Heart right ventricle (tissue), 16 donors: Measurements from ENCODE around the gene NXF3. TPM values are rescaled to one million over a fixed set of nuclear protein-coding genes. Genes with fewer than 3 reads are reported as not detected.

Source experiments
- ATAC-seq, 8 donors: fragments of 200-7000 bp; cut with Tn5 transposase; one replicate each; pipeline ENCODE4 v1.9.1; 2020; ENCODE audit warnings: mild to moderate bottlenecking in 8 of 8, moderate library complexity in 8 of 8, moderate number of reproducible peaks in 1 of 8
- DNase-seq, 2 donors: peaks; one replicate each; pipeline ENCODE4 v3.0.0-alpha.2; 2020
- H3K27ac ChIP-seq, 10 donors: fragments of 200-600 bp; sonication (generic) in 2 of 10; one replicate each; pipeline versions ENCODE4 v1.5.0 to v1.8.0; 2020 to 2022; ENCODE audit warnings: mild to moderate bottlenecking in 3 of 10
- H3K27me3 ChIP-seq, 7 donors: fragments of 200-600 bp; one replicate each; pipeline ENCODE4 v1.8.0; 2021 to 2022; ENCODE audit warnings: mild to moderate bottlenecking in 2 of 7
- H3K36me3 ChIP-seq, 9 donors: fragments of 200-600 bp; sonication (generic) in 1 of 9; one replicate each; pipeline versions ENCODE4 v1.5.0 to v1.8.0; 2020 to 2022; ENCODE audit warnings: mild to moderate bottlenecking in 2 of 9
- H3K4me1 ChIP-seq, 9 donors: fragments of 200-600 bp; sonication (generic) in 1 of 9; one replicate each; pipeline versions ENCODE4 v1.5.0 to v1.8.0; 2020 to 2022; ENCODE audit warnings: mild to moderate bottlenecking in 4 of 9
- H3K4me3 ChIP-seq, 10 donors: fragments of 200-600 bp; sonication (generic) in 2 of 10; one replicate each; pipeline versions ENCODE4 v1.5.0 to v1.8.0; 2020 to 2022; ENCODE audit warnings: mild to moderate bottlenecking in 7 of 10, moderate library complexity in 2 of 10
- H3K9me3 ChIP-seq, 11 donors: fragments of 200-600 bp in 10 of 11; sonication (generic) in 2 of 11; one replicate each; pipeline versions ENCODE4 v1.5.0 to v1.8.0; 2013 to 2022; ENCODE audit warnings: mild to moderate bottlenecking in 2 of 11, control low read depth in 1 of 11, moderate library complexity in 1 of 11
- CTCF ChIP-seq, 9 donors: fragments of 200-600 bp; sonication (generic) in 2 of 9; IDR thresholded peaks; one replicate each; pipeline versions ENCODE4 v1.5.0 to v1.8.0; 2021 to 2022; ENCODE audit warnings: antibody characterized with exemption in 9 of 9, mild to moderate bottlenecking in 5 of 9, moderate library complexity in 1 of 9
- WGBS, 2 donors: extraction: QIAGEN DNeasy Blood & Tissue Kit; methylation state at CpG; one replicate each; pipeline ENCODE4 v1.1.7; 2013; ENCODE audit warnings: inconsistent platforms in 1 of 2; 5-methylcytosine and 5-hydroxymethylcytosine counted together
- intact Hi-C, 10 donors: fragments of 100-400 bp; cut with DNase I; formaldehyde crosslinking; loops; one replicate each; pipeline versions ENCODE4 v1.11.1 to v1.14.2; 2022
- polyA plus RNA-seq, 2 donors: library from polyadenylated mRNA; stranded (reverse); fragments of 200-250 nt; gene quantifications; one replicate each; pipeline ENCODE4 v1.2.3, GENCODE V29; 2013
- total RNA-seq, 10 donors: library from RNA; stranded (reverse); fragmentation: NEBNext Ultra II Directional in 3 of 10; extraction: Animal tissue kit (Norgen Biotek cat#: 25700) in 3 of 10; gene quantifications; one replicate each; pipeline versions ENCODE4 v1.2.1 to v1.2.4, GENCODE V29; 2021 to 2023
- donor health status: Arrhythmogenic right ventricular cardiomyopathy.
- donor health status: ischemic (EF 13 %, LVEDD 7.1; RV severe dilation, severe dysfunction).
- donor health status: healthy with polysubstance abuse.
- donor health status: DM: no; HTN: yes; CAD: no.
- donor health status: DM: no; HTN: no; CAD: no.
- donor health status: ischemic (EF 25% LVEDD 6.9; RV normal size, moderate dysfunction).
- donor health status: ischemic (EF 25% LVEDD 5.7; RV mildly dilated, moderate dysfunction).
- donor health status: healthy.
- donor health status: DM: yes; HTN: yes; CAD: no.
- donor health status: Ischemic cardiomyopathy.
- donor health status: ischemic (EF 35%, LVEDD 5.7; RV mildly dilated, moderate dysfunction).
- donor health status: nonischemic (EF 11% LVEDD 7.7; RV severe dilation, severe dysfunction).
- donor health status: DM: yes; HTN: yes; CAD: no.
- donor health status: PGD.
- donor health status: ischemic (EF 29% LVEDD 5.4; RV normal size, mild dysfunction).
- donor health status: nonischemic (EF 23%, LVEDD 6.1; RV moderate dilation, normal function).

Gene NXF3
- total and polyA plus RNA-seq, 12 donors: 0.10 to 1.3 (median 0.40) TPM; not detected in 4

- 71 to 81% methylated on average over 4 of the region's 4 CpGs for WGBS, 2 donors
Observed at GRCh38 chrX:103099691-103100090, 6.7 kb upstream of the NXF3 start.

DNA sequence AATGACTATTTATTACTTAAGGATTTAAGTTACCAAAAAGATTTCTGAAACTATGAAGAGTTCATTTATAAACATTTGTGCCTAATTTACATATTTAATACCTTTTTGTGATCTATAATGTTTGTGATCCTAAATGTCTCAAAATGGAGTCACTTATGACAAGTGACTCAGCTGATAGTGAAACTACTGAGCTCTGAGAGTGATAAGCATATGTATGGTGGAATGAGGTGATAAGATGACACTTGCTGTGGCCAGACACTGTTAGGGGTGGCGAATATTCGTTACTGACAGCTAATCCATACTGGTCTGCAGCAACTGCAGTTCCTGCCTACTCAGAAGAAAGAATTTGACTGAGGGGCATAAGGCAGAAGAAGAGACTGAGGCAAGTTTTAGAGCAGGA lies 5.5 kb upstream of the NXF3 start:
- intact Hi-C loops: no loop called here
- Histone ChIP-seq H3K9me3 (no peaks in the 10 kb centered on the region), H3K4me3 (no peak overlapping the region), H3K36me3 (no peaks in the 10 kb centered on the region), H3K4me1 (peaks cover 0 to 5% (median 0%) of the 10 kb centered on the region in 9 donors), H3K27me3 (peaks cover 0 to 14% (median 0%) of the 10 kb centered on the region in 7 donors), H3K27ac (no peak overlapping the region)
- no peak for TF ChIP-seq CTCF (IDR thresholded peaks at IDR 0.05)
- ATAC-seq (no peak), DNase-seq (no peak)
- 65 to 71% methylated on average over 2 of the region's 2 CpGs for WGBS, 2 donors

More at GRCh38 chrX:103099691-103100090, 6.7 kb upstream of the NXF3 start:
- Histone ChIP-seq H3K27ac (no peak overlapping the region), H3K36me3 (no peaks in the 10 kb centered on the region), H3K9me3 (no peaks in the 10 kb centered on the region), H3K4me3 (no peak overlapping the region), H3K27me3 (peaks cover 0 to 14% (median 0%) of the 10 kb centered on the region in 7 donors), H3K4me1 (peaks cover 0 to 5% (median 0%) of the 10 kb centered on the region in 9 donors)
- ATAC-seq: no peak
- TF ChIP-seq CTCF (IDR thresholded peaks at IDR 0.05): no peak
- intact Hi-C loops: no loop called here
- DNase-seq: no peak

DNA sequence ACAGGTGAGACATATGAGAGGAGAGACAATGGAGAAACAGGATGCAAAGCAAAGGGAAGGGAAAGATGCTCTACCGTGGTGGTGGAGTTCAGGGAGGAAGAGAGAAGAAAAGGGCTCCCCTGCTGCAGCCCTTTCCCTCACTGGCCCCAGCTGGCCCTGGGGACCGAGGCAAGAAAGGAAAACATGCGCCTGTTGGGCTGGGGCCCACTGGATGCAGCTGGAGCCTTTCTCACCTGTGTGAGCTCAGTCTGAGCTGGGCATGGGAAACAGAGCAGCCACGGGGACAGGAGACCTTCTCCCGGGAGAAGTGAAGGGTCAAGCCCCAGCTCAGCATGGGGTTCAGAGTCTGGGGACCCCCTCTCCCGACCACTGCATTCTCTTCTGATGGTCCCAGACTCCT lies 11.9 kb downstream of the NXF3 start:
- Histone ChIP-seq H3K27me3 (peaks cover 0 to 34% (median 0%) of the 10 kb centered on the region in 7 donors), H3K36me3 (no peaks in the 10 kb centered on the region), H3K27ac (no peak overlapping the region), H3K9me3 (no peaks in the 10 kb centered on the region), H3K4me3 (no peak overlapping the region), H3K4me1 (no peaks in the 10 kb centered on the region)
- ATAC-seq (no peak), DNase-seq (no peak)
- intact Hi-C loops: no loop called here
- 77 to 79% methylated on average over 2 to 6 of the region's 6 CpGs for WGBS, 2 donors
- TF ChIP-seq CTCF (IDR thresholded peaks at IDR 0.05): no peak

DNA sequence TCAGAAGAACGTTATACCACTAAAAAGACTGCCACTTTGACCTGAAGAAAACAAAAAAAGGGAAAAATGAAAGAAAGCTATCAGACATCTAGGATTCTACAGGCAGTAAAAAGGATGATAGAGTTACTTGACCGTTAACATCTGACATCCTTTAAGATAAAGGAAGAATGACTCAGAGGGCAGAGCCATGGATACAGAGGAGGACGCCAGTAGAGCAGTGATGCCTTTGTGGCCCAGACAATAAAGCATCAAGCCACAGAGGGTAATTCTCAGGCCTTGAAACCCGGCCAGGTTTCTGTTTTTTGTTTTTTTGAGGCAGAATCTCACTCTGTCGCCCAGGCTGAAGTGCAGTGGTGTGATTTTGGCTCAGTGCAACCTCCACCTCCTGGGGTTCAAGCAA lies 19.5 kb downstream of the NXF3 start:
- intact Hi-C loops: no loop called here

More for the DNA sequence above, 19.5 kb downstream of the NXF3 start:
- no peaks in the 10 kb centered on the region for H3K9me3 ChIP-seq
- ATAC-seq (no peak), DNase-seq (no peak)
- peaks cover 0 to 11% (median 0%) of the 10 kb centered on the region in 7 donors for H3K27me3 ChIP-seq
- no peak for TF ChIP-seq CTCF (IDR thresholded peaks at IDR 0.05)
- no peaks in the 10 kb centered on the region for H3K4me1 ChIP-seq
- H3K4me3 ChIP-seq: no peak overlapping the region
- no peaks in the 10 kb centered on the region for H3K36me3 ChIP-seq
- no peak overlapping the region for H3K27ac ChIP-seq
- 34 to 43% methylated on average over 5 of the region's 5 CpGs for WGBS, 2 donors
